GM21529 (cell line): ENCODE data around the gene CERS1.
"Not testable (repeated sequence)": the region's sequence is repeated elsewhere in the genome, so short reads cannot be mapped to it uniquely, and the experiment has no call there.

Source experiments
- ATAC-seq: cut with Tn5 transposase; IDR thresholded peaks from one replicate; pipeline ENCODE4 v1.9.1; 2021; ENCODE audit not compliant: unreplicated experiment

The CERS1 gene

GRCh38 chr19:18919900-18920214 lies 23.9 kb upstream of the CERS1 start:
- ATAC-seq: peak; percentile 4

GRCh38 chr19:18919086-18919899 lies 23.3 kb upstream of the CERS1 start, which contains the start of the genes COPE and DDX49:
TSS of gene COPE (minus strand) at chr19:18919387. CDS start at chr19:18919348, 39 bp downstream.
TSS of gene DDX49 (plus strand) at chr19:18919715. CDS start at chr19:18919742, 27 bp downstream.
- peak; percentile 92 for ATAC-seq

DNA sequence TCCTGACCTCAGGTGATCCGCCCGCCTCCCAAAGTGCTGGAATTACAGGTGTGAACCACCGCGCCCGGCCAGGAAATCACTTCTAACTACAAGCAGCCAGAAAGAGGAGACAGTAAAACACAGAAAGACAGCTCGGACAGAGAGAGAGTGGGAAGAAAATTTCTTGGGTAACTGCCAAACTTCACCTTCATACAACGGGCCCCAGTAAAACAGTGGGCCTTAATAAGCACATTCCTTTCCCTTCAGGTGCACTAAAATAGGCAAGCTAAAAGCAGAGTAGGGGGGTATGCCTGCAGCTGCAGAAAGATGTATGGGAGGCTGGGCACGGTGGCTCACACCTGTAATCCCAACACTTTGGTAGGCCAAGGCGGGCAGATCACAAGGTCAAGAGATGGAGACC lies 21.6 kb upstream of the CERS1 start:
- not testable (repeated sequence) for ATAC-seq

GRCh38 chr19:18915639-18916038 lies 19.7 kb upstream of the CERS1 start:
- no peak for ATAC-seq

GRCh38 chr19:18913466-18913865 lies 17.5 kb upstream of the CERS1 start:
- no peak for ATAC-seq

DNA sequence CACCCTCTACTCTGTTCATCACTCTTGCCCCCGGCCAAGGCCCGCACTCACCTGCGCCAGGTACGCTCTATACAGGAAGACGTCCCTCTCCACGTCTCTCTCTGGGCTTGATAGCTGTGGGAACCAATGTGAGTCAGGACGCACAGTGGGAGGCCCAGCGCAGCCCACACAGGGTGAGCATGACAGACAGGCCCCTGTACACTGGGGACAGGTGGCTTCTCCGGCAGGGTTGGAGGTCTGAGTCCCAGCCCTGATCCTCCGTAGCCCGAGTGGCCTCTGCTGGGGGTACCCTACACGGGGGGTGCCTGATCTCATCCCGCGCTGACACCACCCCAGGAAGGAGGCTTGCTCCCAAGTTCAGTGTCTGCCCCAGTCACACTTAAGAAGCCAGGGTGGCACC lies 17.0 kb upstream of the CERS1 start:
- no peak for ATAC-seq

DNA sequence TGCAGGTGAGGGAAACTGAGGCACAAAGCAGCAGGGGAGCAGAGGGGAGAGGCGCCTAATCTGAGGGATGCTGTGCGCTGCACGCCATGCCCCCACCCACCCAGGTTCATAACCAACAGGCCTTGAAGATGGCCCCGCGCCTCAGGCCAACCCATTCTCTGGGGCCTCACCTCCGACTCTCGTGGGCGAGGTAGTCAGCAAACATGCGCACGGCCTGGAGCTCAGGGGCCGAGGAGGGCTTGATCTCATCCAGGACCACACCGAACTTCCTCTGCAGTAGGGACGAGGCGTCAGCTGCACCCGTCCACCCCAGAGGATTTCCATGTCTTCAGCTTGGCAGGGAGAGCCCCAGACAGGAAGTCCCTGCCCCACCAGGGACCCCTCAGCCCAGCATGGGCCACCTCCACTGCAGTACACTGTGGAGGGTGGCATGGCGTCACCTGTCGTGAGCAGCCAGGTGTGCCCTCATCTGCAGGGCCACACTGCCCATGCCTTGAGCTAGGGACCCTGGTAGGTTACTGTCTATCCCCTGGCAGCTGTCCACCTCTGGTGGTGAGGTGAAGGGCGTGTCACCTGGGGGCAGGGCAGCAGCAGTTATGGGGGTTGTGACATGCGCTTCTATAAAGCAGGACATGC lies 15.0 kb upstream of the CERS1 start:
- ATAC-seq: no peak

DNA sequence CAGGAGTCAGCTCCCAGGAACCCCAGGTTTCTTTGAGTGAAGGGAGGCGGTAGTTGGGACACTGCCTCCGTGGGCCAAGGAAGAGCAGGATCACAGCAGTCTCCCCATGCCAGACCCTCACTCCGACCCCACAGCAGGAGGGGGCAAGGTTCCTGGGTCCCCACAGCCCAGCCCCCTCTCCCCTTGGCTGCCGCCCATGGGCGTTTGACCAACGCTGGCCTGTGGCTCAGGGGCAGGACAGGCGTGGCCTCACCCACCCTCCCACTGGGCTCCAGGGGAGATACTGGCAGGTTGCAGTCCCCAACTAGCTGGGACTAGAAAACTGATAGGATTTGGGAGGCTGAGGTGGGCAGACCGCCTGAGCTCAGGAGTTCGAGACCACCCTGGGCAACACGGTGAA lies 14.1 kb upstream of the CERS1 start:
- no peak for ATAC-seq

- ATAC-seq: no peak
These were observed 13.1 kb upstream of the CERS1 start for GRCh38 chr19:18908917-18909619.

DNA sequence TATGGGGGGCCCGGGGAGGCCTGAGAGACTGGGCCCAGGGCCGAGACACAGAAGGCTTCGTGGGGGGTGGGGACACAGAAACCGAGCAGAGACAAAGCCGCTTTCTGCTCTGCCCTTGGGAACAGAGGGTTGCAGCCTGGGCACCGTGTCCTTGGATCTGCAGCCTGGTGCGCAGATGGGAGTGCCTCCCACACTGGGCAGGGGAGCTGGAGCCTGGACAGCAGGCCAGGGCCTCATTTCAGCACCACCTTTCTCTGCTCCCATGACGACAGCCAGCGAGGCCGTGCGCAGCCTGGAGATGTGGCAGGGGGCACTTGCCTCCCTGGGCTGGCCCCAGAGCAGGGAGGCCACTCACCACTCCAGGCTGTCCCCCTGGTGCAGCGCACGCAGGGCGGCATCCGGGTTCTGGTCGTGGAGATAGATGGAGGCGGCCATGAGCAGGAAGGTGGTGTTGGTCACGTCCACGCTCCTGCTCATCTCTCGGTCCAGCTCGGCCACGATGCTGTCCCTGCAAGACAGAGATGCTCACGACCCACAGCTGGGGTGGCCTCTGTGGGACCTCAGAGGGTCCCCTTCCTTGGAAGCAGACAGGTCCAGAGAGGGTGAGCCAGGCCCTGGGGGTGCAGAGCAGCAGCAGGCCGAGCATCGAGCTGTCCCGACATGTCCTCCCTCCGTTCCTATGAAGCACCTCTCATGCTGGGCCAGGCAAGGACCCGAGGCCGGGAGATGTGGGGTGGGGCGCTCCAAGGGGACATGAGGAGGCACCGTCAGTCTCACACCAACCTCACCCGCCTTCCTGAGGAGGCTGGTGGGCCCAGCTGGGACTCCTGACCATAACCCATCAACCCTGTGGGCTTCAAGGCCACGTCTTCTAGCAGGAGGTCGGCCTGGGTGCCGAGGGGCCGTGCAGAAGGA lies 10.9 kb upstream of the CERS1 start:
- ATAC-seq: no peak

DNA sequence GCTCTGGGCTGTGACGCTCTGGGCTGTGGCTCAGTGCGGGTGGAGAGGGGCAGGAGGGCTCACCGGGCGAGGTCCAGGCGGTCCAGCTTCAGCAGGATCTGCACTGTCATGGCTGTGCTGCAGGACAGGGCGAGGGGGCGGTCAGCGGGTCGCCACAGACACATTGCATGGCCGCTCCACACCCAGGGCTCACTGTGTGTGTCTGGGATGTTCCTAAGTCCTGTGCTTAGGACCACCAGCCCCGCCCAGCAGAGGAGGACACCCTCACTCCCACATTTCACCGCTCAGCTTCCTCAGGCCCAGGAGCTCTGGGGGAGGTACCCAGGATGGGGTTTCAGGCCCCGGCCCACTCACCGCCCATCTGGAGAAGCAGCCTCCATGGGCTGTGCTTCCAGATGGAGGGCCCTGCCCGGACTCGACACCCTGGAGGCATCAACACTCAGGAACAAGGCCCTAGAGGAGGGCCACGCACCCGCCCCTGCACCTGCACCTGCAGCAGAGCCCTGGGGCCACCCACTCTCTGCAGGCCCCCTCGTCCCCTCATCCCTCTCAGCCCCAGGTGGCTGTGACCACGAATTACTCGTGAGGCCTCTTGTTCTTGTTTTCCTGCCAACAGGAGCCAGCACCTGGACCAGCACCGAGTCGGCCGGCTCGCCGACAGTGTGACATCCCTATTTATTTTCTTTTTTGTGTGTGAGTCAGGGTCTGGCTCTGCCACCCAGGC lies 9.7 kb upstream of the CERS1 start:
- no peak for ATAC-seq

GRCh38 chr19:18905058-18905456 lies 9.1 kb upstream of the CERS1 start:
- ATAC-seq: no peak

DNA sequence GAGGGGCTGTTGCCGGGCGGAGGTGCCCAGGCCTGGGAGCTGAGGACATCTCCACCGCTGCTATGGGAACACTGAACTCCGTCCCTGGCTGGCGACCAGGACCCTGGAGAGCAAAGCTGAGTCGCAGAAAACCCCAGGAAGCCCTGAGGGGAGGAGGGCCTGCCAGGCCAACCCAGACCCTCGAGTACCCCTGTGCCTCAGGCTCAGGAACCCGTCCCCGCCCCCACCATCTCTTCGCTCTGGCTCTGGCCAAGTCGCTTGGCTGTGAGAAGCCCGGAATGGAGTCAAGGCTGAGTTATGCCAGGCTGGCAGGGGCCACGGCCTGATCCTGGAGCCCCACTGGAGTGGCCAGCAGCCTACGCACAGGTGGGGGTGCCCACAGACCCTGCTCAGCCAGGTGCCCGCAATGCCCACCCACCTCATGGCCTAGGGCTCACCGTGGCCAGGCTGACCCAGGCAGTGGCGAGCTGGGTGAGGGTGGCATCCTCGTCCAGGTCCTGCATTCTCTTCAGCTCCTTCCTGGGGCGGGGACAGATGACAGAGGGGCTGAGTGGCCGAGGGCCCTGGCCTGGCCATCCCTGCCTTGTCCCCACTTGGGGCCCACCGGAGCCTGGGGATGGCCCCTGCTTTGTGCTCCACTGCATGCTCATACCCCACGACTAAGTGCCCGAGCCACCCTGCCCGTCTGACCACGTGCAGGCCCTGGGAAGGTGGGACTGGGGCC lies 8.5 kb upstream of the CERS1 start:
- no peak for ATAC-seq

- ATAC-seq: no peak
These were observed 7.4 kb upstream of the CERS1 start for GRCh38 chr19:18903156-18904037.

GRCh38 chr19:18902519-18902918 lies 6.6 kb upstream of the CERS1 start:
- ATAC-seq: not testable (repeated sequence)

DNA sequence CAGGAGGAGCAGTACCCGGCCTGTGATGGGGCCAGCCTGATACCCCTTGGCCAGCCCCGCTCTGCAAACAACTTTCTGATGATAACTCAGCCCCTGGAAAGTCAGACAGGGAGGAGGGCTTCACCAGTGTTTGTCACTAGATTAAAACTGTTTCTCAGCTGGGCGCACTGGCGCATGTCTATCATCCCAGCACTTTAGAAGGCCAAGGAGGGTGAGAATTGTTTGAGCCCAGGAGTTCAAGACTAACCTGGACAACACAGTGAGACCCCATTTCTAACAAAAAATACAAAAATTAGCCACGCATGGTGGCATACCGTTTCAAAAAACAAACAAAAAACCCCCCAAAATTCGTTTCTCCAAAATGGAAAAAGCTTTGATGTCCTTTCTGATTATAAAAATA lies 5.5 kb upstream of the CERS1 start:
- no peak for ATAC-seq

DNA sequence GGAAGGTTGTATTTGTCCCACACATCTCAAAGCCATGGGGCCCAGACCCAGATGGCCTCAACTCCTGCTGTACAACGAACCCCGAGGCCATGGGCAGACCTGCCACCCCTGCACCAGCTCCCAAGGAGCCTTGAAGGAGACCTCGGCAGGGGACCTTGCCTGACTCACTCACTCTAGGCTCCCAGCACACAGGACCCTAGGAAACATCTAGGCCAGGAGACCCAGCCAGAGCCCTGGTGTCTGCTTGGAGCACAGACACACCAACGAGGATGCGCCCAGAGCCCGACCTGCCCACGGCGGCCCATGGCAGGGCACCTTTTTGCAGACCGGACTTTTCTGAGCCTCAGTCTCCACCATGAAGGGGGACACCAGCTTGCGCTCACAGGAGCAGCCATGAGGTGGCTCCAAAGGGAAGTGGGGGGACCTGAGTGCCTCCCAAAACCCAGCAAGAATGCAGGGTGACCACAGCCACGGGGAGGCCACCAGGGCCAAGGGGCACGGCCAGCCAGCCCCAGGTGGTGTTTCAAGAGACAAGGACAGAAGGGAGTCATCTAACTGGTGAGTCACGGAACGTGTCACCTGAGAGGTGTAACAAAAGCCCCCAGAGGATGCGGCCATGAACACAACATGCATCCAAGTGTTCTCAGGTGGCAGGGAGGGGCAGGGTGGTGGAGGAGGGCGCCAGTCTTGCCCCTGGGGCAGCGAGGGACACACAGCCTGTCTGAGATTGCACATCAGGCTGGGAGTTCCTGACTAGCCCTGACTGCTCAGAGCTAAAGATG lies 4.9 kb upstream of the CERS1 start:
- ATAC-seq: no peak
